Measurements from ENCODE around the gene TUBB. TPM values are rescaled to one million over a fixed set of nuclear protein-coding genes. Genes with fewer than 3 reads are reported as not detected.

The TUBB gene
- total RNA-seq, 2 donors from 2014 or later = 172 to 243 TPM

DNA sequence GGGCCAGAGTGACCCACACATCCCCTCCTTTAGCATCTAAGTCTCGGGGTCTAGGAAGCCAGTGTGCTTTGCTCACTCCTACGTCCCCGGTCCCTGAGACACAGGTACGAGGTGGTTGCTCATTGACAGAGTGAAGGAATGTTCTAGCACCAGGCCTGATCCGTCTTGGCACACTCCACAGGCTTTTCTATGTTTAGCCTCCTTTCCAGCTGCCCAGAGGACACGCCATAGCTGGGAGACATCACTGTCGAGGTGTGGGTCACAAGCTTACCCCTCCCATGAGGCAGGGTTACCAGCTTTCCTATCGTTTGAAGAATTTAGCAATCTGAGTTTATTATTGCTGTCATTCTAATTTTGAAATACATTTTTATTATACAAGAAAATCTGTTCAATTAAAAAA is 54.5 kb downstream of the TUBB start:
- Histone ChIP-seq H3K36me3 (no peaks in the 10 kb centered on the region), H3K4me1 (ENCODE audit: control insufficient read depth in 1 of 2, low read depth in 2 of 2) (peaks cover 17 to 23% of the 10 kb centered on the region in 2 donors), H3K9me3 (no peaks in the 10 kb centered on the region), H3K27me3 (replicated peaks; ENCODE audit: insufficient read depth) (no peaks in the 10 kb centered on the region), H3K4me3 (no peak overlapping the region), H3K27ac (no peak overlapping the region)
- ATAC-seq (ENCODE audit: insufficient number of reproducible peaks, low FRiP score, low read depth) (no peak), DNase-seq (ENCODE audit: low spot score) (no peak)
- TF ChIP-seq, protein P1, sequence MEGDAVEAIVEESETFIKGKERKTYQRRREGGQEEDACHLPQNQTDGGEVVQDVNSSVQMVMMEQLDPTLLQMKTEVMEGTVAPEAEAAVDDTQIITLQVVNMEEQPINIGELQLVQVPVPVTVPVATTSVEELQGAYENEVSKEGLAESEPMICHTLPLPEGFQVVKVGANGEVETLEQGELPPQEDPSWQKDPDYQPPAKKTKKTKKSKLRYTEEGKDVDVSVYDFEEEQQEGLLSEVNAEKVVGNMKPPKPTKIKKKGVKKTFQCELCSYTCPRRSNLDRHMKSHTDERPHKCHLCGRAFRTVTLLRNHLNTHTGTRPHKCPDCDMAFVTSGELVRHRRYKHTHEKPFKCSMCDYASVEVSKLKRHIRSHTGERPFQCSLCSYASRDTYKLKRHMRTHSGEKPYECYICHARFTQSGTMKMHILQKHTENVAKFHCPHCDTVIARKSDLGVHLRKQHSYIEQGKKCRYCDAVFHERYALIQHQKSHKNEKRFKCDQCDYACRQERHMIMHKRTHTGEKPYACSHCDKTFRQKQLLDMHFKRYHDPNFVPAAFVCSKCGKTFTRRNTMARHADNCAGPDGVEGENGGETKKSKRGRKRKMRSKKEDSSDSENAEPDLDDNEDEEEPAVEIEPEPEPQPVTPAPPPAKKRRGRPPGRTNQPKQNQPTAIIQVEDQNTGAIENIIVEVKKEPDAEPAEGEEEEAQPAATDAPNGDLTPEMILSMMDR (IDR thresholded peaks at IDR 0.05) = no peak

Other genes with a start within 250 kb of the TUBB start
- 100 to 1,000 TPM; 507 to 602 TPM for gene HLA-E, start 230.8 kb upstream of the TUBB start, total RNA-seq
- gene GNL1, start 163.9 kb upstream of the TUBB start, total RNA-seq = 10 to 100 TPM; 32.9 to 39.0 TPM
- gene PRR3, start 163.1 kb upstream of the TUBB start, total RNA-seq = 10 to 100 TPM in 1 of 2 donors, 1 to 10 TPM in 1; 4.2 to 10.4 TPM
- gene ABCF1, start 148.9 kb upstream of the TUBB start, total RNA-seq = 10 to 100 TPM; 24.2 to 52.1 TPM
- 10 to 100 TPM; 28.7 to 43.1 TPM for gene PPP1R10, start 103.1 kb upstream of the TUBB start, total RNA-seq
- gene MRPS18B, start 102.5 kb upstream of the TUBB start, total RNA-seq = 10 to 100 TPM; 23.6 to 27.3 TPM
- gene ATAT1, start 93.5 kb upstream of the TUBB start, total RNA-seq = 10 to 100 TPM in 1 of 2 donors, 1 to 10 TPM in 1; 4.1 to 12.2 TPM
- gene C6orf136, start 73.2 kb upstream of the TUBB start, total RNA-seq = 10 to 100 TPM; 17.1 to 30.3 TPM
- 10 to 100 TPM; 27.4 to 55.2 TPM for gene DHX16, start 47.3 kb upstream of the TUBB start, total RNA-seq
- gene PPP1R18, start 33.7 kb upstream of the TUBB start, total RNA-seq = 10 to 100 TPM; 65.7 to 88.2 TPM
- gene NRM, start 29.4 kb upstream of the TUBB start, total RNA-seq = 10 to 100 TPM in 1 of 2 donors, 1 to 10 TPM in 1; 2.3 to 17.1 TPM
- 10 to 100 TPM; 16.6 to 22.6 TPM for gene MDC1, start 3.1 kb upstream of the TUBB start, total RNA-seq
- 100 to 1,000 TPM; 135 to 177 TPM for gene FLOT1, start 22.3 kb downstream of the TUBB start, total RNA-seq
- 10 to 100 TPM; 43.5 to 43.8 TPM for gene IER3, start 24.2 kb downstream of the TUBB start, total RNA-seq
- gene DDR1, start 164.2 kb downstream of the TUBB start, total RNA-seq = 10 to 100 TPM; 22.1 to 23.8 TPM
- gene GTF2H4, start 187.9 kb downstream of the TUBB start, total RNA-seq = 10 to 100 TPM; 14.9 to 42.2 TPM
- gene VARS2, start 193.9 kb downstream of the TUBB start, total RNA-seq = 10 to 100 TPM; 20.2 to 26.0 TPM
- gene SFTA2, start 211.8 kb downstream of the TUBB start, total RNA-seq = not detected
- 10 to 100 TPM in 1 of 2 donors, not detected in 1; 13.8 TPM for gene MUCL3, start 220.6 kb downstream of the TUBB start, total RNA-seq